Measurements from ENCODE around the gene KIAA1217. TPM values are rescaled to one million over a fixed set of nuclear protein-coding genes. Genes with fewer than 3 reads are reported as not detected.

Gene KIAA1217
- total and polyA plus RNA-seq, 2 of the 8 experiments (the other 6 are each of a cell fraction or from before 2014, with no cell fraction given) = 4.5 to 15.6 TPM

DNA sequence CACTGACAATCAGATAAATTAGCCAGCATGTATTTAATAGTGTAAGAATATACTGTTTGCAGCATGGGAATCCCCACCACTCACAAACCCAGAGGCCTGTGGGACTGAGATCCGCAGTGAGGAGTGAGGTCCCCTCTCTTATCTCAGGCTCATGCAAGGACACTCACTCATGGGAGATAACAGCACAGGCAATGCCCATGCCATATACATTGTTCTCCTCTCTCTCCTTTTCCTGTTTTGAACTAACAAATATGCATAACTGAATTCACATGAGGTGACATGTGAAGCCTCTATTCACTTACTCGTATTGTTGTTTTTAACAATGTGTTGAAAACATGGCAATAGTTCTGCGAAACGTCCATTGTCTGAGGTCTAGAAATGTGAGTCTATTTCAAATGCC is 284.2 kb downstream of the KIAA1217 start (continued):
- TF ChIP-seq, protein P1, sequence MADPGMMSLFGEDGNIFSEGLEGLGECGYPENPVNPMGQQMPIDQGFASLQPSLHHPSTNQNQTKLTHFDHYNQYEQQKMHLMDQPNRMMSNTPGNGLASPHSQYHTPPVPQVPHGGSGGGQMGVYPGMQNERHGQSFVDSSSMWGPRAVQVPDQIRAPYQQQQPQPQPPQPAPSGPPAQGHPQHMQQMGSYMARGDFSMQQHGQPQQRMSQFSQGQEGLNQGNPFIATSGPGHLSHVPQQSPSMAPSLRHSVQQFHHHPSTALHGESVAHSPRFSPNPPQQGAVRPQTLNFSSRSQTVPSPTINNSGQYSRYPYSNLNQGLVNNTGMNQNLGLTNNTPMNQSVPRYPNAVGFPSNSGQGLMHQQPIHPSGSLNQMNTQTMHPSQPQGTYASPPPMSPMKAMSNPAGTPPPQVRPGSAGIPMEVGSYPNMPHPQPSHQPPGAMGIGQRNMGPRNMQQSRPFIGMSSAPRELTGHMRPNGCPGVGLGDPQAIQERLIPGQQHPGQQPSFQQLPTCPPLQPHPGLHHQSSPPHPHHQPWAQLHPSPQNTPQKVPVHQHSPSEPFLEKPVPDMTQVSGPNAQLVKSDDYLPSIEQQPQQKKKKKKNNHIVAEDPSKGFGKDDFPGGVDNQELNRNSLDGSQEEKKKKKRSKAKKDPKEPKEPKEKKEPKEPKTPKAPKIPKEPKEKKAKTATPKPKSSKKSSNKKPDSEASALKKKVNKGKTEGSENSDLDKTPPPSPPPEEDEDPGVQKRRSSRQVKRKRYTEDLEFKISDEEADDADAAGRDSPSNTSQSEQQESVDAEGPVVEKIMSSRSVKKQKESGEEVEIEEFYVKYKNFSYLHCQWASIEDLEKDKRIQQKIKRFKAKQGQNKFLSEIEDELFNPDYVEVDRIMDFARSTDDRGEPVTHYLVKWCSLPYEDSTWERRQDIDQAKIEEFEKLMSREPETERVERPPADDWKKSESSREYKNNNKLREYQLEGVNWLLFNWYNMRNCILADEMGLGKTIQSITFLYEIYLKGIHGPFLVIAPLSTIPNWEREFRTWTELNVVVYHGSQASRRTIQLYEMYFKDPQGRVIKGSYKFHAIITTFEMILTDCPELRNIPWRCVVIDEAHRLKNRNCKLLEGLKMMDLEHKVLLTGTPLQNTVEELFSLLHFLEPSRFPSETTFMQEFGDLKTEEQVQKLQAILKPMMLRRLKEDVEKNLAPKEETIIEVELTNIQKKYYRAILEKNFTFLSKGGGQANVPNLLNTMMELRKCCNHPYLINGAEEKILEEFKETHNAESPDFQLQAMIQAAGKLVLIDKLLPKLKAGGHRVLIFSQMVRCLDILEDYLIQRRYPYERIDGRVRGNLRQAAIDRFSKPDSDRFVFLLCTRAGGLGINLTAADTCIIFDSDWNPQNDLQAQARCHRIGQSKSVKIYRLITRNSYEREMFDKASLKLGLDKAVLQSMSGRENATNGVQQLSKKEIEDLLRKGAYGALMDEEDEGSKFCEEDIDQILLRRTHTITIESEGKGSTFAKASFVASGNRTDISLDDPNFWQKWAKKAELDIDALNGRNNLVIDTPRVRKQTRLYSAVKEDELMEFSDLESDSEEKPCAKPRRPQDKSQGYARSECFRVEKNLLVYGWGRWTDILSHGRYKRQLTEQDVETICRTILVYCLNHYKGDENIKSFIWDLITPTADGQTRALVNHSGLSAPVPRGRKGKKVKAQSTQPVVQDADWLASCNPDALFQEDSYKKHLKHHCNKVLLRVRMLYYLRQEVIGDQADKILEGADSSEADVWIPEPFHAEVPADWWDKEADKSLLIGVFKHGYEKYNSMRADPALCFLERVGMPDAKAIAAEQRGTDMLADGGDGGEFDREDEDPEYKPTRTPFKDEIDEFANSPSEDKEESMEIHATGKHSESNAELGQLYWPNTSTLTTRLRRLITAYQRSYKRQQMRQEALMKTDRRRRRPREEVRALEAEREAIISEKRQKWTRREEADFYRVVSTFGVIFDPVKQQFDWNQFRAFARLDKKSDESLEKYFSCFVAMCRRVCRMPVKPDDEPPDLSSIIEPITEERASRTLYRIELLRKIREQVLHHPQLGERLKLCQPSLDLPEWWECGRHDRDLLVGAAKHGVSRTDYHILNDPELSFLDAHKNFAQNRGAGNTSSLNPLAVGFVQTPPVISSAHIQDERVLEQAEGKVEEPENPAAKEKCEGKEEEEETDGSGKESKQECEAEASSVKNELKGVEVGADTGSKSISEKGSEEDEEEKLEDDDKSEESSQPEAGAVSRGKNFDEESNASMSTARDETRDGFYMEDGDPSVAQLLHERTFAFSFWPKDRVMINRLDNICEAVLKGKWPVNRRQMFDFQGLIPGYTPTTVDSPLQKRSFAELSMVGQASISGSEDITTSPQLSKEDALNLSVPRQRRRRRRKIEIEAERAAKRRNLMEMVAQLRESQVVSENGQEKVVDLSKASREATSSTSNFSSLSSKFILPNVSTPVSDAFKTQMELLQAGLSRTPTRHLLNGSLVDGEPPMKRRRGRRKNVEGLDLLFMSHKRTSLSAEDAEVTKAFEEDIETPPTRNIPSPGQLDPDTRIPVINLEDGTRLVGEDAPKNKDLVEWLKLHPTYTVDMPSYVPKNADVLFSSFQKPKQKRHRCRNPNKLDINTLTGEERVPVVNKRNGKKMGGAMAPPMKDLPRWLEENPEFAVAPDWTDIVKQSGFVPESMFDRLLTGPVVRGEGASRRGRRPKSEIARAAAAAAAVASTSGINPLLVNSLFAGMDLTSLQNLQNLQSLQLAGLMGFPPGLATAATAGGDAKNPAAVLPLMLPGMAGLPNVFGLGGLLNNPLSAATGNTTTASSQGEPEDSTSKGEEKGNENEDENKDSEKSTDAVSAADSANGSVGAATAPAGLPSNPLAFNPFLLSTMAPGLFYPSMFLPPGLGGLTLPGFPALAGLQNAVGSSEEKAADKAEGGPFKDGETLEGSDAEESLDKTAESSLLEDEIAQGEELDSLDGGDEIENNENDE (IDR thresholded peaks at IDR 0.05; ENCODE audit: insufficient replicate concordance, low read length) = no peak
- TF ChIP-seq JUN (IDR thresholded peaks at IDR 0.05; ENCODE audit: low read depth, low read length) (no peak), ZNF274 (IDR thresholded peaks at IDR 0.05; ENCODE audit: borderline replicate concordance, extremely low read depth, low read length) (no peak), BCL11A (IDR thresholded peaks at IDR 0.05; ENCODE audit: low read depth in 2 of 2, low read length in 2 of 2) (no peak), FOSL1 (IDR thresholded peaks at IDR 0.05; ENCODE audit: insufficient read depth, low read depth, low read length) (no peak), CREB1 (IDR thresholded peaks at IDR 0.05) (no peak)
- TF ChIP-seq, protein P2, sequence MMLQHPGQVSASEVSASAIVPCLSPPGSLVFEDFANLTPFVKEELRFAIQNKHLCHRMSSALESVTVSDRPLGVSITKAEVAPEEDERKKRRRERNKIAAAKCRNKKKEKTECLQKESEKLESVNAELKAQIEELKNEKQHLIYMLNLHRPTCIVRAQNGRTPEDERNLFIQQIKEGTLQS (IDR thresholded peaks at IDR 0.05; ENCODE audit: insufficient read depth, low read depth, low read length) = no peak

Data from H1 (cell line).